ENCODE results near the gene AGAP1. TPM values are rescaled to one million over a fixed set of nuclear protein-coding genes. Genes with fewer than 3 reads are reported as not detected.

The AGAP1 gene
- total RNA-seq, 2 experiments from 2014 or later, result 1.8 to 2.0 TPM

DNA sequence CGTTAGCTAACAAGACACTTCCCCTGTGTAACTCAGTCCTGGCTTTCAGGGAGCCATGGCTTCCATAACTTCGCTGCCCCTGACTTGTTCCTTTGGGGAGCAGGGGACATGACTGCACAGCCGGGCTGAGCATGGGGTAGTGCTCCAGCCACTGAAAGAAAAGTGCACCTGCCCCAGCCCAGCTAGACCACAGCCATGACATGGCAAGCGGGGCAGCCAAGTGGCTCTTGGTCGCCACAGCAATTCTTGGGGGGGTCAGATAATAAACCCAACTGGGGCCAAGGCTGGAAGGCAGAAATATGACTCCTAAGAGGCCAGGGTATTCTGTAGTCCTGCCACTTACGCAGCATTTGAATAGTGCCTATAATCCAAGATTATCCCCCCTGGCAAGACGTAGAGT is 385.3 kb downstream of the AGAP1 start:
- Mint-ChIP-seq H3K9me3 (no peaks in the 10 kb centered on the region), H3K27me3 (peaks cover 2% of the 10 kb centered on the region), H3K4me3 (no peak overlapping the region), H3K4me1 (ENCODE audit: low read depth) (no peaks in the 10 kb centered on the region), H3K36me3 (no peaks in the 10 kb centered on the region), H3K27ac (no peak overlapping the region)
- no peak for DNase-seq
- POLR2A ChIA-PET, result interaction anchor here (0.5 kb wide), 1 partner anchor 1066 kb away, joined by 3 read pairs; no protein-coding TSS in a partner anchor
- CTCF ChIA-PET, result no interaction called here
- intact Hi-C loops (cut with micrococcal nuclease), result no loop called here

DNA sequence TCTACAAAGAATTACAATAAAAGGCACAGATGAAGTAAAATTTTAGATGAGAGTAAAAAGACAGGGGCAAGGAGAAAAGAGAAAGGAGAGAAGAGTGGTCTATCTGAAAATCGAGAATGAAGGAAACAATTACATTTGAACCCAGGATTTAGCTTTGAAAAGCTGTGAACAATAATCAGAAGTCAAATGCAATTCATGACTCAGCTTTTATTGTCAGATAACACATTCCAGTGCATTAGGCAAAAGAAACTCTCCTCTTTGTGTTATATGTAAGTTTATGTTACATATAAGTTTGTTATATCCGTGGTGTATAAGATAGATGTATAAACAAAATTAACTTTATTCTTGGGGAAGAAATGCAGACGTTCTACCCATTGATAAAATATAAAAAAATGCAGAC is 389.8 kb downstream of the AGAP1 start:
- intact Hi-C loops (cut with micrococcal nuclease), result no loop called here
- H3K27me3 Mint-ChIP-seq, result peaks cover 3% of the 10 kb centered on the region
- H3K27ac Mint-ChIP-seq, result no peak overlapping the region
- CTCF ChIA-PET, result no interaction called here
- no peak overlapping the region for H3K4me3 Mint-ChIP-seq
- POLR2A ChIA-PET, result no interaction called here
- no peaks in the 10 kb centered on the region for H3K9me3 Mint-ChIP-seq
- no peak for DNase-seq
- H3K36me3 Mint-ChIP-seq, result no peaks in the 10 kb centered on the region
- H3K4me1 Mint-ChIP-seq (ENCODE audit: low read depth), result no peaks in the 10 kb centered on the region

DNA sequence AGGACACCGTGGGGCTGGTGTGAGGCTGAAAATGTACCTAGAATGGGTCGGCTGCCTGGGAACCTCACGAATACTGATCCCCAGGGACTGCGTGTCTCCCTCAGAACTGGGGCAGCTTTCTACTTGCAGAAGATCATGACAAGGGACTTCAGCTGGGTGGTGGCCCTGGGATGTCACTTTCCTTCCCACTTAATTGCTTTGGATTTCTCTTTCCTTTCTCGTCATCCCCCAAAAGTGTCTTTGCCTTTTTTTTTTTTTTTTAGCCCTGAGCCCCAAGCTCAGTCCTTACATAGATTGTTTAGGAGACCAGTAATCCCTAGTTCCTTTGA is 395.4 kb downstream of the AGAP1 start:
- H3K9me3 Mint-ChIP-seq, result no peaks in the 10 kb centered on the region
- ChIA-PET CTCF (no interaction called here), POLR2A (no interaction called here)
- H3K27me3 Mint-ChIP-seq, result peaks cover 5% of the 10 kb centered on the region
- no peaks in the 10 kb centered on the region for H3K36me3 Mint-ChIP-seq
- H3K4me3 Mint-ChIP-seq, result no peak overlapping the region
- no peaks in the 10 kb centered on the region for H3K4me1 Mint-ChIP-seq (ENCODE audit: low read depth)
- intact Hi-C loops (cut with micrococcal nuclease), result no loop called here
- no peak overlapping the region for H3K27ac Mint-ChIP-seq
- no peak for DNase-seq

DNA sequence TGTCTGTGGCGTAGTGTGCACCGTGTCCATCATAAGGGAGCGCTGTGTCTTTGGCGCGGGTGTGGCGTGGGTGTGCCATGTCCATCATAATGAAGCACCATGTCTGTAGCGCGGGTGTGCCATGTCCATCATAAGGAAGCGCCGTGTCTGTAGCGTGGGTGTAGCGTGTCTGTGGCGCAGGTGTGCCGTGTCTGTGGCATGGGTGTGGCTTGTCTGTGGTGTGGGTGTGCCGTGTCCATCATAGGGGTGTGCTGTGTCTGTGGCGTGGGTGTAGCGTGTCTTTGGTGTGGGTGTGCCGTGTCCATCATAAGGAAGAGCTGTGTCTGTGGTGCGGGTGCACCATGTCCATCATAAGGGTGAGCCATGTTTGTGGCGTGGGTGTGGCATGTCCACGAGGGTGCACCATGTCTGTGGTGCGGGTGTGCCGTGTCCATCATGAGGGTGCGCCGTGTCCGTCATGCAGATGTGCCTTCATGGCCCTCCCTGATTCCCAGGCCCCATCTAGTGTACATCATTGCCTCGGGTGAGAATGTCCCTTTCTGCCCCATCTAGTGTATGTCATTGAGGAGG is 399.4 kb downstream of the AGAP1 start:
- Mint-ChIP-seq H3K27me3 (peaks cover 5% of the 10 kb centered on the region), H3K9me3 (no peaks in the 10 kb centered on the region), H3K27ac (no peak overlapping the region), H3K4me3 (no peak overlapping the region), H3K4me1 (ENCODE audit: low read depth) (no peaks in the 10 kb centered on the region), H3K36me3 (no peaks in the 10 kb centered on the region)
- intact Hi-C loops (cut with micrococcal nuclease), result no loop called here
- ChIA-PET CTCF (no interaction called here), POLR2A (no interaction called here)
- no peak for DNase-seq

- CTCF ChIA-PET, result interaction anchor here (1.0 kb wide), 1 partner anchor 147 kb away, joined by 3 read pairs; no protein-coding TSS in a partner anchor
- Mint-ChIP-seq H3K4me3 (no peak overlapping the region), H3K27ac (no peak overlapping the region), H3K36me3 (no peaks in the 10 kb centered on the region), H3K27me3 (peaks cover 1% of the 10 kb centered on the region), H3K9me3 (no peaks in the 10 kb centered on the region), H3K4me1 (ENCODE audit: low read depth) (no peaks in the 10 kb centered on the region)
- intact Hi-C loops (cut with micrococcal nuclease), result no loop called here
- DNase-seq, result no peak
- POLR2A ChIA-PET, result no interaction called here
Measured at GRCh38 chr2:235894839-235895238, 401.0 kb downstream of the AGAP1 start.

- ChIA-PET CTCF (no interaction called here), POLR2A (no interaction called here)
- intact Hi-C loops (cut with micrococcal nuclease), result no loop called here
- Mint-ChIP-seq H3K27me3 (no peaks in the 10 kb centered on the region), H3K4me3 (no peak overlapping the region), H3K9me3 (no peaks in the 10 kb centered on the region), H3K36me3 (no peaks in the 10 kb centered on the region), H3K27ac (no peak overlapping the region), H3K4me1 (ENCODE audit: low read depth) (no peaks in the 10 kb centered on the region)
- no peak for DNase-seq
Measured at GRCh38 chr2:235896061-235896460, 402.2 kb downstream of the AGAP1 start.

GRCh38 chr2:235897992-235898391 is 404.1 kb downstream of the AGAP1 start:
- Mint-ChIP-seq H3K36me3 (no peaks in the 10 kb centered on the region), H3K4me3 (no peak overlapping the region), H3K9me3 (no peaks in the 10 kb centered on the region), H3K27me3 (no peaks in the 10 kb centered on the region), H3K4me1 (ENCODE audit: low read depth) (no peaks in the 10 kb centered on the region), H3K27ac (no peak overlapping the region)
- no peak for DNase-seq
- intact Hi-C loops (cut with micrococcal nuclease), result no loop called here
- ChIA-PET POLR2A (no interaction called here), CTCF (no interaction called here)

DNA sequence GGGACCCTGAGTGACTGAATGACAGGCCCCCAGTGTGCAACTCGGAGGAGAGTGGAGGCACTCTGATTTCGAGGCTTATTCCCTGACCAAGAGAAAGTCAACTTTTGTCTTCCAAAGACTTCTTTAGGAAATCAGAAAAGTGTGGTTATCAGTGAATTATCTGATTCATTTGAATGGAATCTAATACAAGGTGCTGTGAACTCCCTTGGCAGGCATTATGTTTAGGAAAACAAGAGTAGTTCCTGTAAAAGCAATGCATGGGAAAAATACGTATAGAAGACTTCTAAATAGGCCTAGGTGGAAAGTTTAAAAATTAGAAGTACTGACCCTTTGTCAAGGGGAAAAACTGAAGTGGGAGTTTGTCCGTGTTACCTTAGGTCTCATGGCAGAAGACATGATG is 404.9 kb downstream of the AGAP1 start:
- DNase-seq, result no peak
- Mint-ChIP-seq H3K27ac (no peak overlapping the region), H3K27me3 (peaks cover 3% of the 10 kb centered on the region), H3K36me3 (no peaks in the 10 kb centered on the region), H3K9me3 (no peaks in the 10 kb centered on the region), H3K4me3 (no peak overlapping the region), H3K4me1 (ENCODE audit: low read depth) (no peaks in the 10 kb centered on the region)
- intact Hi-C loops (cut with micrococcal nuclease), result no loop called here
- ChIA-PET POLR2A (no interaction called here), CTCF (no interaction called here)

GRCh38 chr2:235900631-235901030 is 406.8 kb downstream of the AGAP1 start:
- Mint-ChIP-seq H3K36me3 (no peaks in the 10 kb centered on the region), H3K4me3 (no peak overlapping the region)

DNA sequence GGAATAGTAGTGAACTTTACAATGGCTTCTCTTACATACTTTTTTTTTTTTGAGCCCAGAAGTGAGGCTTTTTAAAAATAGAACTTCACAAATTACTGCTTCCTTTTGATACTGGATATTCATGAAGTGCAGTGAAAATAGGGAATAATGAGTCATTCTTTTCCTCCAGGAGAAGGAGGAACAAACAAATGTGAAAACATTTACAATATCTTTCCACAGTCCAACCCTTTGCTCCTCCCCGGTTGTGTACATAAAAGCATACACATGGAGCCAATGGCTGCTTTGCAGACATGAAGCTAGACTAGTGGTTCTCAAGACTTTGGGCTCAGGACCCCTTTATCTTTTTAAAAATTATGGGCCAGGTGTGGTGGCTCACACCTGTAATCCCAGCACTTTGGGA is 407.4 kb downstream of the AGAP1 start:
- no peak overlapping the region for H3K27ac Mint-ChIP-seq
- H3K4me1 Mint-ChIP-seq (ENCODE audit: low read depth), result no peaks in the 10 kb centered on the region
- no peak overlapping the region for H3K4me3 Mint-ChIP-seq
- DNase-seq, result no peak
- H3K36me3 Mint-ChIP-seq, result no peaks in the 10 kb centered on the region
- ChIA-PET POLR2A (no interaction called here), CTCF (no interaction called here)
- peaks cover 7% of the 10 kb centered on the region for H3K27me3 Mint-ChIP-seq
- intact Hi-C loops (cut with micrococcal nuclease), result no loop called here
- no peaks in the 10 kb centered on the region for H3K9me3 Mint-ChIP-seq

More at GRCh38 chr2:235900631-235901030, 406.8 kb downstream of the AGAP1 start:
- Mint-ChIP-seq H3K27ac (no peak overlapping the region), H3K4me1 (ENCODE audit: low read depth) (no peaks in the 10 kb centered on the region), H3K9me3 (no peaks in the 10 kb centered on the region), H3K27me3 (peaks cover 5% of the 10 kb centered on the region)
- intact Hi-C loops (cut with micrococcal nuclease), result no loop called here
- POLR2A ChIA-PET, result no interaction called here
- DNase-seq, result no peak
- CTCF ChIA-PET, result no interaction called here

DNA sequence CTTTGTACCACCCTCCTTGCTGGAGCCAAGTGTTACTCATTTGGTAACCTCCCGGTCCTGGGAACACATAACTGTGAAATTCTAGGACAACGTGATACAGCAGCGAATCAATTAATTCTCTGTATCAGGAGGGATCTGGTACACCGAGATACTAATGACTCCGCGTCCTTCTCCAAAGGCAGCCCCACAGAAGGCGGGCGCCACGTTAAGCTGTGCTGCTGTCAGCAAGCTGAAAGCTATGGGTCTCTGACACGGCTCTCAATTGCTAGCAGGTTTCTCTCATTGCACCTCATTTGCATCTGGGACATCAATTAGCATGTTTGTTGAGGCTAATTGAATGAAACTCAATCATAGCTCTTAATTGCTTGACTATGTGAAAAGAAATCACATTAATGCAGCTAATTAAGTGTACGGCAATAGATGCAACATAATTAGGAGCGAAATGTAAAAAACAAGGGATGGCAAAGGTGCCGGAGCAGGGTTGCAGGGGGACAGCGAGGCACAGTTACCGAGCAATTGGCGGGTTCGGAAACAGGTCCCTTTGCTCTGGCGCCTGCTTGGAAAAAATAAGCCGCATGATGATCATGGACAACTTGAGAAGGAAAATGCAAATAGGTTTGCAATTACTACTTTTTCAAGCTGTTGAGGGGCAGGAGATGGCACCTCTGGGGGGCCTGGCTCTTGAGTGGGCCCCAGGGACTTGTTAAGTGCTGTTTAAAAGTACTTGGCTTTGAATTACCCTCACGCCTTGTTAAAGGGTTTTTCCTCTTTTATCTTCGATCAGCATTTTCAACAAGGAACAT is 410.1 kb downstream of the AGAP1 start:
- H3K9me3 Mint-ChIP-seq, result no peaks in the 10 kb centered on the region
- CTCF ChIA-PET, result no interaction called here
- no peak overlapping the region for H3K27ac Mint-ChIP-seq
- no peaks in the 10 kb centered on the region for H3K4me1 Mint-ChIP-seq (ENCODE audit: low read depth)
- no peak for DNase-seq
- H3K4me3 Mint-ChIP-seq, result no peak overlapping the region
- POLR2A ChIA-PET, result no interaction called here
- intact Hi-C loops (cut with micrococcal nuclease), result no loop called here
- no peaks in the 10 kb centered on the region for H3K36me3 Mint-ChIP-seq
- peaks cover 7% of the 10 kb centered on the region for H3K27me3 Mint-ChIP-seq

- Mint-ChIP-seq H3K9me3 (no peaks in the 10 kb centered on the region), H3K27ac (no peak overlapping the region)
- CTCF ChIA-PET, result no interaction called here
Measured at GRCh38 chr2:235904585-235904931, 410.7 kb downstream of the AGAP1 start.

DNA sequence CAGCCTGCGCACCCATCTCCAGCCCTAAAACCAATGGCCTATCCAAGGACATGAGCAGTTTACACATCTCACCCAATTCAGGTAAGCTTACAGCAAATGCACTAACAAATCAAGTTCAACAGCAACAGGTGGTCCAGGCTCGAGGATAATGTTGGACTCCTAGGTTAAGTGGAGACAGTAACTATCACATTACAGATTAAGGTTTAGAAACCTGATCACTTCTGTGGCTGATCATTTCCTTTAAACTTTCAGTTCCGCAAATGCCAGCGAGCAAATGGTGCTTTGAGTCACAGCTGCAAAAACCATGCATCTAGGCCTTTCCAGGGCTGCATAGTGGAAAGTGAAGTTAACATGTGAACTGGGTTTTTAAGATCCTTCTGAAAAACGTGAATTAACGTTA is 415.0 kb downstream of the AGAP1 start:
- ChIA-PET CTCF (no interaction called here), POLR2A (no interaction called here)
- Mint-ChIP-seq H3K27ac (no peak overlapping the region), H3K27me3 (peaks cover 4% of the 10 kb centered on the region), H3K4me1 (ENCODE audit: low read depth) (no peaks in the 10 kb centered on the region), H3K9me3 (no peaks in the 10 kb centered on the region), H3K36me3 (no peaks in the 10 kb centered on the region), H3K4me3 (no peak overlapping the region)
- intact Hi-C loops (cut with micrococcal nuclease), result no loop called here
- no peak for DNase-seq

More at GRCh38 chr2:235904585-235904931, 410.7 kb downstream of the AGAP1 start:
- no peaks in the 10 kb centered on the region for H3K36me3 Mint-ChIP-seq
- H3K4me1 Mint-ChIP-seq (ENCODE audit: low read depth), result no peaks in the 10 kb centered on the region
- no peak for DNase-seq
- intact Hi-C loops (cut with micrococcal nuclease), result no loop called here
- peaks cover 7% of the 10 kb centered on the region for H3K27me3 Mint-ChIP-seq
- POLR2A ChIA-PET, result no interaction called here
- no peak overlapping the region for H3K4me3 Mint-ChIP-seq
